HG02571 (cell line): ENCODE results near the gene CCSER2.
"Not testable (repeated sequence)": the region's sequence is repeated elsewhere in the genome, so short reads cannot be mapped to it uniquely, and the experiment has no call there.

Experiments used
- ATAC-seq: cut with Tn5 transposase; IDR thresholded peaks from one replicate; pipeline ENCODE4 v1.9.1; 2021; ENCODE audit warnings: mild to moderate bottlenecking, moderate library complexity; ENCODE audit not compliant: unreplicated experiment

The CCSER2 gene

GRCh38 chr10:84510121-84510520 is 181.7 kb downstream of the CCSER2 start:
- no peak for ATAC-seq

GRCh38 chr10:84511106-84511505 is 182.7 kb downstream of the CCSER2 start:
- no peak for ATAC-seq

- ATAC-seq, result no peak
Measured at GRCh38 chr10:84511709-84512285, 183.4 kb downstream of the CCSER2 start.

GRCh38 chr10:84517554-84517953 is 189.2 kb downstream of the CCSER2 start:
- no peak for ATAC-seq

- ATAC-seq, result no peak
Measured at GRCh38 chr10:84519235-84519634, 190.8 kb downstream of the CCSER2 start.

GRCh38 chr10:84521013-84521412 is 192.6 kb downstream of the CCSER2 start:
- no peak for ATAC-seq

GRCh38 chr10:84521468-84521867 is 193.1 kb downstream of the CCSER2 start:
- no peak for ATAC-seq

GRCh38 chr10:84522612-84523462 is 194.4 kb downstream of the CCSER2 start:
- ATAC-seq, result no peak

GRCh38 chr10:84523526-84523925 is 195.1 kb downstream of the CCSER2 start:
- ATAC-seq, result no peak

GRCh38 chr10:84524435-84524834 is 196.0 kb downstream of the CCSER2 start:
- no peak for ATAC-seq

GRCh38 chr10:84525120-84525806 is 196.9 kb downstream of the CCSER2 start:
- no peak for ATAC-seq

GRCh38 chr10:84525807-84526182 is 197.4 kb downstream of the CCSER2 start:
- ATAC-seq, result not testable (repeated sequence)

GRCh38 chr10:84527386-84527785 is 199.0 kb downstream of the CCSER2 start:
- ATAC-seq, result not testable (repeated sequence)

- not testable (repeated sequence) for ATAC-seq
Measured at GRCh38 chr10:84528526-84528925, 200.1 kb downstream of the CCSER2 start.

GRCh38 chr10:84530724-84531325 is 202.4 kb downstream of the CCSER2 start:
- no peak for ATAC-seq

GRCh38 chr10:84531396-84531795 is 203.0 kb downstream of the CCSER2 start:
- no peak for ATAC-seq

GRCh38 chr10:84534168-84534567 is 205.8 kb downstream of the CCSER2 start:
- ATAC-seq, result no peak

GRCh38 chr10:84537447-84537931 is 209.1 kb downstream of the CCSER2 start:
- peak; percentile 64 for ATAC-seq

GRCh38 chr10:84538036-84538435 is 209.6 kb downstream of the CCSER2 start:
- ATAC-seq, result no peak

- no peak for ATAC-seq
Measured at GRCh38 chr10:84539216-84539615, 210.8 kb downstream of the CCSER2 start.

GRCh38 chr10:84540022-84540616 is 211.7 kb downstream of the CCSER2 start:
- ATAC-seq, result no peak
